Measurements from ENCODE around the gene TIMP3.

DNA sequence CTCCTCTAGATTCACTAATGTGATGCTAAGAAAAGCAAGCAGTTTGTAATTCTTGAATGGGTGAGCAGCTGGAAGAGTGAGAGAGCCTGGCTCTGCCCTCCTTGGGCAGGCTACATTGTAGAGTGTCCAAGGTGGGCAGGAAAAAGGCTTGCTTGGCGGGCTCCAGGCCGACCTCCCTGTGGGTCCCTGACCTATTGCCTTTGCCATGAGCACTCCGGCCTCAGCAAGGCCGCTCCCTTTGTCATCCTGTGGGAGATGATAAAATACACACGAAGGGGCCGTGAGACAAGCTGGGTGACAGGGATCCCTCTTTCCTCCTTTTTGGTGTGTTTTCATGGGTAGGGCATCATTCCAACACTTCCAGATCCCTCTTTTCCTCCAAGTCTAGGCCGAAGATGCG is 41.8 kb downstream of the TIMP3 start:
- TF ChIP-seq, protein P1, sequence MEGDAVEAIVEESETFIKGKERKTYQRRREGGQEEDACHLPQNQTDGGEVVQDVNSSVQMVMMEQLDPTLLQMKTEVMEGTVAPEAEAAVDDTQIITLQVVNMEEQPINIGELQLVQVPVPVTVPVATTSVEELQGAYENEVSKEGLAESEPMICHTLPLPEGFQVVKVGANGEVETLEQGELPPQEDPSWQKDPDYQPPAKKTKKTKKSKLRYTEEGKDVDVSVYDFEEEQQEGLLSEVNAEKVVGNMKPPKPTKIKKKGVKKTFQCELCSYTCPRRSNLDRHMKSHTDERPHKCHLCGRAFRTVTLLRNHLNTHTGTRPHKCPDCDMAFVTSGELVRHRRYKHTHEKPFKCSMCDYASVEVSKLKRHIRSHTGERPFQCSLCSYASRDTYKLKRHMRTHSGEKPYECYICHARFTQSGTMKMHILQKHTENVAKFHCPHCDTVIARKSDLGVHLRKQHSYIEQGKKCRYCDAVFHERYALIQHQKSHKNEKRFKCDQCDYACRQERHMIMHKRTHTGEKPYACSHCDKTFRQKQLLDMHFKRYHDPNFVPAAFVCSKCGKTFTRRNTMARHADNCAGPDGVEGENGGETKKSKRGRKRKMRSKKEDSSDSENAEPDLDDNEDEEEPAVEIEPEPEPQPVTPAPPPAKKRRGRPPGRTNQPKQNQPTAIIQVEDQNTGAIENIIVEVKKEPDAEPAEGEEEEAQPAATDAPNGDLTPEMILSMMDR (conservative IDR thresholded peaks at IDR 0.05 in 1 of 2, IDR thresholded peaks at IDR 0.05 in 1 of 2; ENCODE audit: low read depth in 1 of 2, low read length in 2 of 2) = no peak
- TF ChIP-seq EZH2 (IDR thresholded peaks at IDR 0.05; ENCODE audit: low read length, missing control alignments) = no peak
